ENCODE data around the gene ART4.

ART4 gene

GRCh38 chr12:14802721-14803010, 40.7 kb downstream of the ART4 start:
- peaks cover 26% of the 10 kb centered on the region for H3K79me2 ChIP-seq (ENCODE audit: control insufficient read depth, insufficient read depth, low read length)
- peak overlapping the region; percentile 15 for H3K23ac ChIP-seq (ENCODE audit: low read length)
- no peak for DNase-seq
- peak overlapping the region; percentile 99 for H3K9ac ChIP-seq (ENCODE audit: low read length)
- no CpG with 5 or more reads among the region's 7 CpGs for WGBS (ENCODE audit: extremely low coverage, insufficient coverage, low lambda C conversion rate)
- H4K8ac ChIP-seq (ENCODE audit: low read depth, low read length), result no peak overlapping the region
- peak overlapping the region; percentile 99 for H3K56ac ChIP-seq (ENCODE audit: low read length)
- H2BK120ac ChIP-seq (ENCODE audit: low read depth, low read length), result no peak overlapping the region
- H2AK5ac ChIP-seq (ENCODE audit: low read length), result no peak overlapping the region
- H3K4ac ChIP-seq (ENCODE audit: low read depth, low read length), result no peak overlapping the region
- no peaks in the 10 kb centered on the region for H3K4me1 ChIP-seq (ENCODE audit: control insufficient read depth, low read depth, low read length)
- H4K5ac ChIP-seq (ENCODE audit: low read length), result no peak overlapping the region
- H3K18ac ChIP-seq (ENCODE audit: low read length), result no peak overlapping the region
- H3K36me3 ChIP-seq (ENCODE audit: control insufficient read depth, insufficient read depth, low read length), result no peaks in the 10 kb centered on the region
- no peaks in the 10 kb centered on the region for H3K27me3 ChIP-seq (ENCODE audit: insufficient read depth, low read length, poor library complexity)
- no peak overlapping the region for H2BK15ac ChIP-seq (replicated peaks; ENCODE audit: low read depth)
- H3K79me1 ChIP-seq (ENCODE audit: low read length), result peaks cover 4% of the 10 kb centered on the region
- peak overlapping the region; percentile 89 for H3K4me2 ChIP-seq (ENCODE audit: low read length)
- no peak overlapping the region for H3K27ac ChIP-seq (ENCODE audit: low read depth, low read length)
- no peak overlapping the region for H2BK5ac ChIP-seq (ENCODE audit: low read length)
- peak overlapping the region; percentile 99 for H3K4me3 ChIP-seq (ENCODE audit: low read length)

DNA sequence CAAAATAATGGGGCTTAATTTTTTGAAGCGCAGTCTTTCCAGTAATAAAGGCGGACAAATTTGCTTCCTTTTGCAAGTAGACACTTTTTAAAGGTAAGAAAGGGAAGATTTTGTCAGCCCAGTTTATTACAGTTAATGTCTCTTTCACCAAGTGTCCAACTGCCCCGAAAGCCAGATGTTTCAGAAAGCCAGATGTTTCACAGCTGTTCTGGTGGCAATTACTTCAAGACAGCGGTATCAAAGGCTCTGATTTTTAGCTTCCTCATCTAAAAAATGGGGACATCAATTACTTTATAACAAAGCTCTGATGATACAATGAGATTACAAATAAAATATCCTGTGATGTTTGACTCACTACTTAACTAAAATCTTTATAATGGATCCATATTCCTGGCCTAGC, 41.1 kb downstream of the ART4 start:
- Histone ChIP-seq H2AK5ac (ENCODE audit: low read length) (no peak overlapping the region), H3K9ac (ENCODE audit: low read length) (peak overlapping the region; percentile 99), H3K18ac (ENCODE audit: low read length) (no peak overlapping the region), H3K56ac (ENCODE audit: low read length) (peak overlapping the region; percentile 99), H2BK5ac (ENCODE audit: low read length) (no peak overlapping the region), H3K79me1 (ENCODE audit: low read length) (peaks cover 4% of the 10 kb centered on the region), H4K8ac (ENCODE audit: low read depth, low read length) (no peak overlapping the region), H3K27me3 (ENCODE audit: insufficient read depth, low read length, poor library complexity) (no peaks in the 10 kb centered on the region), H3K4ac (ENCODE audit: low read depth, low read length) (no peak overlapping the region), H4K5ac (ENCODE audit: low read length) (no peak overlapping the region), H3K79me2 (ENCODE audit: control insufficient read depth, insufficient read depth, low read length) (peaks cover 26% of the 10 kb centered on the region), H3K4me2 (ENCODE audit: low read length) (peak overlapping the region; percentile 89), H3K36me3 (ENCODE audit: control insufficient read depth, insufficient read depth, low read length) (no peaks in the 10 kb centered on the region), H2BK15ac (replicated peaks; ENCODE audit: low read depth) (no peak overlapping the region), H3K4me3 (ENCODE audit: low read length) (peak overlapping the region; percentile 99), H3K27ac (ENCODE audit: low read depth, low read length) (no peak overlapping the region), H3K23ac (ENCODE audit: low read length) (no peak overlapping the region), H2BK120ac (ENCODE audit: low read depth, low read length) (no peak overlapping the region), H3K4me1 (ENCODE audit: control insufficient read depth, low read depth, low read length) (no peaks in the 10 kb centered on the region)
- WGBS (ENCODE audit: extremely low coverage, insufficient coverage, low lambda C conversion rate), result no CpG with 5 or more reads among the region's 4 CpGs
- no peak for DNase-seq

- Histone ChIP-seq H3K4me2 (ENCODE audit: low read length) (no peak overlapping the region), H3K18ac (ENCODE audit: low read length) (no peak overlapping the region), H2BK15ac (replicated peaks; ENCODE audit: low read depth) (no peak overlapping the region), H3K36me3 (ENCODE audit: control insufficient read depth, insufficient read depth, low read length) (peaks cover 7% of the 10 kb centered on the region), H3K56ac (ENCODE audit: low read length) (no peak overlapping the region), H3K27ac (ENCODE audit: low read depth, low read length) (no peak overlapping the region), H4K8ac (ENCODE audit: low read depth, low read length) (no peak overlapping the region), H3K79me1 (ENCODE audit: low read length) (peaks cover 2% of the 10 kb centered on the region), H3K4me1 (ENCODE audit: control insufficient read depth, low read depth, low read length) (no peaks in the 10 kb centered on the region), H4K5ac (ENCODE audit: low read length) (no peak overlapping the region), H3K9ac (ENCODE audit: low read length) (no peak overlapping the region), H2BK5ac (ENCODE audit: low read length) (no peak overlapping the region), H3K23ac (ENCODE audit: low read length) (no peak overlapping the region), H3K4ac (ENCODE audit: low read depth, low read length) (no peak overlapping the region), H3K79me2 (ENCODE audit: control insufficient read depth, insufficient read depth, low read length) (peaks cover 6% of the 10 kb centered on the region), H3K4me3 (ENCODE audit: low read length) (no peak overlapping the region), H3K27me3 (ENCODE audit: insufficient read depth, low read length, poor library complexity) (no peaks in the 10 kb centered on the region), H2BK120ac (ENCODE audit: low read depth, low read length) (no peak overlapping the region), H2AK5ac (ENCODE audit: low read length) (no peak overlapping the region)
- WGBS (ENCODE audit: extremely low coverage, insufficient coverage, low lambda C conversion rate), result 100% methylated on average over 1 of the region's 4 CpGs
- no peak for DNase-seq
Measured at GRCh38 chr12:14795028-14795448, 48.3 kb downstream of the ART4 start.

- no peak overlapping the region for H4K8ac ChIP-seq (ENCODE audit: low read depth, low read length)
- no peak overlapping the region for H3K18ac ChIP-seq (ENCODE audit: low read length)
- no peaks in the 10 kb centered on the region for H3K79me1 ChIP-seq (ENCODE audit: low read length)
- DNase-seq, result no peak
- H2BK120ac ChIP-seq (ENCODE audit: low read depth, low read length), result no peak overlapping the region
- no peak overlapping the region for H2BK5ac ChIP-seq (ENCODE audit: low read length)
- no peak overlapping the region for H3K56ac ChIP-seq (ENCODE audit: low read length)
- H3K9ac ChIP-seq (ENCODE audit: low read length), result no peak overlapping the region
- H4K5ac ChIP-seq (ENCODE audit: low read length), result no peak overlapping the region
- no peak overlapping the region for H3K4ac ChIP-seq (ENCODE audit: low read depth, low read length)
- H3K36me3 ChIP-seq (ENCODE audit: control insufficient read depth, insufficient read depth, low read length), result peaks cover 3% of the 10 kb centered on the region
- no peak overlapping the region for H2AK5ac ChIP-seq (ENCODE audit: low read length)
- no peaks in the 10 kb centered on the region for H3K79me2 ChIP-seq (ENCODE audit: control insufficient read depth, insufficient read depth, low read length)
- no peak overlapping the region for H2BK15ac ChIP-seq (replicated peaks; ENCODE audit: low read depth)
- no CpG with 5 or more reads among the region's 3 CpGs for WGBS (ENCODE audit: extremely low coverage, insufficient coverage, low lambda C conversion rate)
- no peak overlapping the region for H3K4me2 ChIP-seq (ENCODE audit: low read length)
- H3K23ac ChIP-seq (ENCODE audit: low read length), result no peak overlapping the region
- H3K27ac ChIP-seq (ENCODE audit: low read depth, low read length), result no peak overlapping the region
- no peak overlapping the region for H3K4me3 ChIP-seq (ENCODE audit: low read length)
- no peaks in the 10 kb centered on the region for H3K27me3 ChIP-seq (ENCODE audit: insufficient read depth, low read length, poor library complexity)
- no peaks in the 10 kb centered on the region for H3K4me1 ChIP-seq (ENCODE audit: control insufficient read depth, low read depth, low read length)
Measured at GRCh38 chr12:14785568-14785967, 57.8 kb downstream of the ART4 start.

- no peak for DNase-seq
- no CpG with 5 or more reads among the region's 2 CpGs for WGBS (ENCODE audit: extremely low coverage, insufficient coverage, low lambda C conversion rate)
- no peaks in the 10 kb centered on the region for H3K36me3 ChIP-seq (ENCODE audit: control insufficient read depth, insufficient read depth, low read length)
Measured at GRCh38 chr12:14784471-14784870, 58.9 kb downstream of the ART4 start.

GRCh38 chr12:14782756-14783155, 60.6 kb downstream of the ART4 start:
- H3K4me3 ChIP-seq (ENCODE audit: low read length), result no peak overlapping the region
- no peak overlapping the region for H2BK5ac ChIP-seq (ENCODE audit: low read length)
- H3K4me2 ChIP-seq (ENCODE audit: low read length), result no peak overlapping the region
- H3K4me1 ChIP-seq (ENCODE audit: control insufficient read depth, low read depth, low read length), result no peaks in the 10 kb centered on the region
- no peak overlapping the region for H2BK15ac ChIP-seq (replicated peaks; ENCODE audit: low read depth)
- no peaks in the 10 kb centered on the region for H3K27me3 ChIP-seq (ENCODE audit: insufficient read depth, low read length, poor library complexity)
- DNase-seq, result no peak
- H3K79me1 ChIP-seq (ENCODE audit: low read length), result no peaks in the 10 kb centered on the region
- no peak overlapping the region for H3K9ac ChIP-seq (ENCODE audit: low read length)
- no peak overlapping the region for H3K4ac ChIP-seq (ENCODE audit: low read depth, low read length)
- H4K5ac ChIP-seq (ENCODE audit: low read length), result no peak overlapping the region
- H2AK5ac ChIP-seq (ENCODE audit: low read length), result no peak overlapping the region
- H3K18ac ChIP-seq (ENCODE audit: low read length), result no peak overlapping the region
- H3K23ac ChIP-seq (ENCODE audit: low read length), result no peak overlapping the region
- no peak overlapping the region for H2BK120ac ChIP-seq (ENCODE audit: low read depth, low read length)
- H3K36me3 ChIP-seq (ENCODE audit: control insufficient read depth, insufficient read depth, low read length), result no peaks in the 10 kb centered on the region
- no peak overlapping the region for H4K8ac ChIP-seq (ENCODE audit: low read depth, low read length)
- H3K56ac ChIP-seq (ENCODE audit: low read length), result no peak overlapping the region
- no peaks in the 10 kb centered on the region for H3K79me2 ChIP-seq (ENCODE audit: control insufficient read depth, insufficient read depth, low read length)
- H3K27ac ChIP-seq (ENCODE audit: low read depth, low read length), result no peak overlapping the region

More at GRCh38 chr12:14784471-14784870, 58.9 kb downstream of the ART4 start:
- H3K79me1 ChIP-seq (ENCODE audit: low read length), result no peaks in the 10 kb centered on the region
- no peak overlapping the region for H3K4me2 ChIP-seq (ENCODE audit: low read length)
- H3K27me3 ChIP-seq (ENCODE audit: insufficient read depth, low read length, poor library complexity), result no peaks in the 10 kb centered on the region
- H3K9ac ChIP-seq (ENCODE audit: low read length), result no peak overlapping the region
- H3K4me1 ChIP-seq (ENCODE audit: control insufficient read depth, low read depth, low read length), result no peaks in the 10 kb centered on the region
- H2BK120ac ChIP-seq (ENCODE audit: low read depth, low read length), result no peak overlapping the region
- H3K23ac ChIP-seq (ENCODE audit: low read length), result no peak overlapping the region
- no peak overlapping the region for H4K8ac ChIP-seq (ENCODE audit: low read depth, low read length)
- H2BK15ac ChIP-seq (replicated peaks; ENCODE audit: low read depth), result no peak overlapping the region
- H3K4me3 ChIP-seq (ENCODE audit: low read length), result no peak overlapping the region
- no peak overlapping the region for H2AK5ac ChIP-seq (ENCODE audit: low read length)
- H3K18ac ChIP-seq (ENCODE audit: low read length), result no peak overlapping the region
- no peak overlapping the region for H3K4ac ChIP-seq (ENCODE audit: low read depth, low read length)
- no peak overlapping the region for H3K27ac ChIP-seq (ENCODE audit: low read depth, low read length)
- no peak overlapping the region for H3K56ac ChIP-seq (ENCODE audit: low read length)
- H3K79me2 ChIP-seq (ENCODE audit: control insufficient read depth, insufficient read depth, low read length), result no peaks in the 10 kb centered on the region
- H4K5ac ChIP-seq (ENCODE audit: low read length), result no peak overlapping the region
- no peak overlapping the region for H2BK5ac ChIP-seq (ENCODE audit: low read length)
